Stimulated activated CD4-positive, alpha-beta T cell treated with anti-CD3 and anti-CD28 coated beads, Interleukin-1b, Interleukin-23, amount 100 ng/mL, for 1 hour (primary cell): ENCODE measurements around the gene SMYD2.

Experiments used
- DNase-seq, 2 donors: peaks; one replicate each; pipeline ENCODE4 v3.0.0-alpha.2; 2020; ENCODE audit warnings: low read depth in 2 of 2

The SMYD2 gene

GRCh38 chr1:214360525-214361164 lies 79.7 kb downstream of the SMYD2 start:
- DNase-seq = no peak

DNA sequence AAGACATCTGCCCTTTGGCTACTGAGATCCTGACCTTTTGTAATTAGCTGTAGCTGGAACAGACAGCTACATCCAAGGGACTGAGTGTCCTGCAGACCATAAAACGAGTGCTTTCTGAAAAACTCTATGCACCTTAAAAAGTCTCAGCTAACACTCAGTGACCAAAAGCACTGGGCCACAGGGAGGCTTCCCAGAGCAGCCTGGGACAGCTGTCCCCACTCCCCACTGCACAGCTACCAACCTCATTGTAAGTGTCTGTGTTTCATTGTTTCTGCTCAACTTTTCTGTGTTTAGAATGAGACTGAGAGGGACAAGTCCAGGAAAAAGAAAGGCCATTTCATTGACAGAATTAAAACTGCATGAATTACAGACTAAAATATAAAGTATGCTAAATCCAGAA lies 80.7 kb downstream of the SMYD2 start:
- no peak for DNase-seq

- no peak for DNase-seq
These were observed 81.4 kb downstream of the SMYD2 start for GRCh38 chr1:214362188-214362882.

DNA sequence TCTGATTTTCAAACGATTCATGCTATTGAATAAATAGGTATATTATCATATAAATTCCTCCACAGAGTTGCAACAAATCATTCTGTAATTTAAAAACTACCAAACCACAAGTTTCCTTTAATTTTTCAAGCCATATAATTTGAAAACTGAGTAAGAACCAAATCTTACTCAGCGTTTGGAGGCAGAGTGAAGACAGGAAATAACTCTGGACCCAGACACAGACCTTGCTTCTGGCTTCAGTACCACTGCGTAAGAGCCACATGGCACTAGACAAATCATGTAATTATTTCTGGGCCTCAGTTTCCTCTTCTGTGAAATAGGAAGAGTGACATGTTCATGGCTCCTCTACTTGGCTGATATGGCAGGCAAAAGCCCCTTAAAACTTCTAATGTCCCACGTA lies 82.4 kb downstream of the SMYD2 start:
- no peak for DNase-seq

DNA sequence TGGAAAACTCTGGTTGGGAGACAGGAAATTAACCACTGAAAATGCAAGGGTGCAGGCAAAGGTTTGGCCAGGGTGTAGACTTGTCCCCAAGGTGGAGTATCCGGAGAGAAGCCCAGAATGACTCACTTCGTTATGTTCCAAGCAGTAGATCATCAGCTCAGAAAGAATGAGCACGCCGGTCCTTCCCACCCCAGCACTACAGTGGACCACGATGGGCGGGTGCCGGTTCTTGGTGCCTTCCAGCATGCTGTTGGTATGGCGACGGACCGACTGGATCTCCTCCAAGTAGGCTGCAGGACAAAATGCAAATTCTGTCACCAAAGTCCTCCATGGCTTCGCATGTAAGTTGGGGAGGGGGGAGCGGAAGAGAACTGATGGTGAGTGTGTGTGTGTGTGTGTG lies 83.4 kb downstream of the SMYD2 start:
- DNase-seq = no peak

DNA sequence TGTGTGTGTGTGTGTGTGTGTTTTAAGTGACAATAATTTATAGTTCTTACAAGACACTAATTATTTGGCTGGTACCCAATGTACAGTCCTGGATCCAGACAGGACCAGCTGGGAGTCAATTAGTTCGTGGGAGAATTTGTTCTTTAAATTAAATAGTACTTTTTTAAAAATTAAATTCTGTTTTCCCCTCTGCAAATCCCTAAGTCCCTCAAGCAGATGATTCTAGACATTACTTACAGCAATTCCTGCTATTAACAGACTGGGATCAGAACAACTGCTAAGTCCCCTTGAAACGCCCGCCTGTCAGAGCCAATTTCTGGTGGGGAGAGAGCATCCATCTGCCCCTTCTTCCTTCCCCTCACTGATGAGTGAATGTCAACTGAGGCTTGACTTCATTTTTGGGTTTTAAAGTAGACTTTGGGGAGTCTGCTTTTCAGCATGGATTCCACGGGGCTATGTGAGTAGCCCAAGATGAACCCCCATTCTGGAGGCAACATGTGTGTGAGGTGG lies 83.9 kb downstream of the SMYD2 start:
- no peak for DNase-seq

DNA sequence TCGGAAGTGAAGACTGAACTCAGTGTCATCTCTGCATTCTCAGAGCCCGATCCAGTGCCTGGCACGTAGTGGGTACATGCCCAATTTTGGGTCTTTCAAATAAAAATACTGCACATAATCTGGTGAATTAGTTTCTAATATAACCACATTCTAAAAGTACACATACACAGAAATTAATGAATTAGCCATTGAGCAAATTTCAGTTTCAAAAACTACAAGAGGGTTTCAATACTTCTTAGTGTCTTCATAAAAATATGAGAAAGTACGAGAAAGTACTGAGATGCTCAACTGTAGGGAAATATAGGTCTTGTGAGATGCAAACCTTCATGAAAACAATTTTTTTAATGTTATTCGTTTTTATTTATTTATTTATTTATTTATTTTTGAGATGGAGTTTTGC lies 86.9 kb downstream of the SMYD2 start:
- DNase-seq = no peak

GRCh38 chr1:214369364-214369763 lies 88.4 kb downstream of the SMYD2 start:
- no peak for DNase-seq

GRCh38 chr1:214370615-214371014 lies 89.7 kb downstream of the SMYD2 start:
- DNase-seq = no peak

GRCh38 chr1:214372092-214372491 lies 91.1 kb downstream of the SMYD2 start:
- DNase-seq = no peak

DNA sequence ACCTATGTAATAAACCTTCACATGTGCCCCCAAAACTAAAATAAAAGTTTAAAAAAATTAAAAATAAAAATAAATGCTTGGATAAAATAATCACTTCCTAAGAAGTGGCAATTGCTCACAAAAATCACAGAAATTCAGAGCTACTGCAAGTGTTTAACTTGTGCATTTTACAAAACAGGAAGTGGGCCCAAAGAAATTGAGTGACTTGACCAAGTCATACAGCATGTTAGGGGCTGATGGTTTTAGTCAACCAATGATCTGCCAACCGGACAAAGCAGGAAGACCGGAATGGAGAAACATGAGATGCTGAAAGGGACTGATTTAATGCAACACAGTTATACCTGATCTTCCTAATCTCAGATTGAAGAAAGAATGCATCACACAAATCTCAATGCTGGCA lies 96.5 kb downstream of the SMYD2 start:
- DNase-seq = no peak

DNA sequence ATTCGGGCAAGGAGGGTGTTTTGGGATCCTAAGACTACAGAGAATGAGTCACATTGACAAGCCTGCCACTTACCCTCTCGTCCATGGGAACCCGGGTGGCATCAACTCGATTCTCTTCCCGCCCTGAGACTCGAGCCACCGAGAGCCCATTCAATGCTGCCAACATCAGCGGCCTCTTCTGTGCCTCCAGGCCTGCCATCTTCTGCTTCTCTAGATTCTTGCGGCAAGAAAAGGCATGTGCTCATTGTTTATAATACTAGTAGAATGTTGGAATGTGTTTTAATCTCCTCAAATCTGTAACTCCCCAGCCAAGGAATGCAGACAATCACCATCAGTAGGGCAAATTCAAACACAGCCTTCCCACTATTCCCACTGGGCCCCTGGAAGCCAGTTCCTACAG lies 96.9 kb downstream of the SMYD2 start:
- no peak for DNase-seq

DNA sequence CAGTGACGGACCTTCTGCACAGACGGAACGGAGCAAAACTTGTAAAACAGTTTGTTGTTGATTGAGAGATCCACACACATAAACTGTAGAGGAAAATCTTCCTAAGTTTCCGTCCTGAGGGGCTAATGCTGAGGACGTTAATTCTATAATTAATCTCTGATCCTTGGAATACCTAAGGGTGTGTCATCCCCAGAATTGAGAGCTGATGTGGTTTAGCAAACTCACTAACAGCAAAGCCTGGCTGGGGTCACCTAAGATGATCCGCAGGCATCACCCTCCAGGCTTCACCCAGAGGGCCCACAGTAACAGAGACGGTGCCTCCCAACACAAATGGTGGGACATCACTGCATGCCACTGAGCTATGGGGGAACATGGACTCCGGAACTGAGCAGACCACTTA lies 97.5 kb downstream of the SMYD2 start:
- no peak for DNase-seq

DNA sequence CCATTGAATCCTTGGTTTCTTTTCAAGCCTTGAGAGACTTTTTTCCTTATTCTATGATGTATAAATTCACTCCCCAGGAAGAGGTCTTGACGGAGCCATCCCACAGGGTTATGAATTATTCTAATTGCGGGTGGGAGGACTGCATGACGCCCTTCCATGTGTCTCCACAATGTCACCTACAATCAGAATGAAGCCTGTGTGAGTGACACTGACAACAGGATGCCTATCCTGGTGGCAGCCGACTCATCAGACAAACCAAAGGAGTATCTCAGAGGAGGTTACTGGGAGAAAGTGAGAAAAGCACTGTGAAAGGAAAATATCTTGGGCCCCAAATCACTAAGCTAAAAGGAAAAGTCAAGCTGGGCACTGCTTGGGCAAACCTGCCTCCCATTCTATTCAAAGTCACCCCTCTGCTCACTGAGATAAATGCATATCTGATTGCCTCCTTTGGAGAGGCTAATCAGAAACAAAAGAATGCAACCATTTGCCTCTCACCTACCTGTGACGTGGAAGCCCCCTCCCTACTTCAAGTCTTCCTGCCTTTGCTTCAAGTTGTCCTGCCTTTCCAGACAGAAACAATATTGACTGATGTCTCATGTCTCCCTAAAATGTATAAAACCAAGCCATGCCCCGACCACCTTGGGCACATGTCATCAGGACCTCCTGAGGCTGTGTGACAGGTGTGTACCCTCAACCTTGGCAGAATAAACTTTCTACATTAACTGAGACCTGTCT lies 98.4 kb downstream of the SMYD2 start:
- DNase-seq = no peak

GRCh38 chr1:214380396-214380795 lies 99.4 kb downstream of the SMYD2 start:
- DNase-seq = no peak

- DNase-seq = no peak
These were observed 100.2 kb downstream of the SMYD2 start for GRCh38 chr1:214380986-214381695.

- DNase-seq = no peak
These were observed 102.7 kb downstream of the SMYD2 start for GRCh38 chr1:214383381-214384372.

DNA sequence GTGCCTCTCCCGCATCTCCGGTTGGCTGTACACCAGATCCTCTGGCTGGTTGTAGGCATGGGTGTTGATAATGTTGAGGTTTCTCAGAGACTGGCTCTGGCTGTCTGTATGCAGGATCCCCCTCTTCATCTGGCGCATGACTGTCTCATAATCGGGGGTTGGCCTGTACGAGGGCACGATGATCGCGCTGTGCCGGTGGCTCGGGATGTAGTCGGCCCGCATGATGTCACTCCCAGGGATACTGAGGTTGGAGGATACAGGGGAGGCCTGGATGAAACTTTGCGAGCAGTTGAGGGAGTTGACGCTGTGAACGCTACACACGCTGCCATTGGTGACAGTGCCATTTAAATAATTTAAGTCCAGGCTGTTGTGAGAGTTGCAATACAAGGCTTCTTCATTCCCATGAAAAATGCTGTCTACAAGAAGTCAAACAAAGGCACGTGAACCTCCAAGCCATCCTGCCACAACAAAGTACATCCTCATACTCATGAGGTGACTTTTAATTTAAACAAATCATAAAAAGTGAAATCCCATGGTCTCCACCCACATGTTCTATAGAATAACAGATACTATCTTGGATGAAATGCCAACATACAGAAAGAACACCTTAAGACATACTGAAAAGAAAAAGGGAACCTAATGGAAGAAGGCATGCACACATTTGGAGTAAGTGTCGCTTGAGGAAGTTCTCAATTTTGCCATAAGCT lies 103.6 kb downstream of the SMYD2 start:
- DNase-seq = no peak

GRCh38 chr1:214385428-214385827 lies 104.5 kb downstream of the SMYD2 start:
- no peak for DNase-seq

DNA sequence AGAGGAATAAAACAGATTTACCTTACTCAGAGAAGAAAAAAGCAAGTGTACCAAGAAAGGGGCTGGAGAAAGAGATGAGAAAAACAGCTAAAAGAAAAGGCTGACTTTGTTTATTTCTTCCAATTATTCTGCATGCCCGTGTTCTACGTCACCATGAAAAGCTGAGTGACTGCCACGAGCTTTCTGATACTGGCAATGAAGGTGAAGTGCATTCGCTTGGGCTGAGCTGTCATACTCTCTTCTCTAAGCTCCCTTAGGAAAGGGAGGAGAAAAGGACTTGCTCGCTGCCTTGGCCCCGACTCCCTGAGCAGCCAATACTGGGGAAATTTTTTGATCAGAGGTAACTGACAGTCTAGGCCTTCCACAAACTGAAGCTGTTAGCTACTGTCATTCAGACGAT lies 105.4 kb downstream of the SMYD2 start:
- DNase-seq = no peak
